Colonic mucosa (tissue), 4 donors: Measurements from ENCODE around the gene CD96. TPM values are rescaled to one million over a fixed set of nuclear protein-coding genes. Genes with fewer than 3 reads are reported as not detected.

ENCODE experiments used
- DNase-seq: peaks from one replicate; pipeline ENCODE4 v3.0.0-alpha.2; 2020
- H3K27ac ChIP-seq: fragments of 200-600 bp; one replicate; pipeline ENCODE4 v1.8.0; 2021
- H3K27me3 ChIP-seq: fragments of 200-600 bp; one replicate; pipeline ENCODE4 v1.8.0; 2021
- H3K36me3 ChIP-seq: fragments of 200-600 bp; one replicate; pipeline ENCODE4 v1.8.0; 2021
- H3K4me1 ChIP-seq: fragments of 200-600 bp; one replicate; pipeline ENCODE4 v1.8.0; 2021; ENCODE audit warnings: mild to moderate bottlenecking
- H3K4me3 ChIP-seq: fragments of 200-600 bp; one replicate; pipeline ENCODE4 v1.8.0; 2021
- H3K9ac ChIP-seq, 2 donors: one replicate each; pipeline ENCODE4 v1.7.0; 2013; ENCODE audit warnings: control low read depth in 2 of 2, low read depth in 2 of 2, low read length in 2 of 2
- H3K9me3 ChIP-seq: fragments of 200-600 bp; one replicate; pipeline ENCODE4 v1.8.0; 2021
- intact Hi-C: fragments of 100-400 bp; cut with DNase I; formaldehyde crosslinking; loops from one replicate; pipeline ENCODE4 v1.14.1; 2022
- total RNA-seq, 2 donors: library from RNA; stranded (reverse); fragmentation: NEBNext Ultra II Directional in 1 of 2; extraction: Animal tissue kit (Norgen Biotek cat#: 25700) in 1 of 2; gene quantifications; one replicate each; pipeline ENCODE4 v1.2.1, GENCODE V29; 2021
- TF ChIP-seq, protein P1 (sequence below): fragments of 200-600 bp; IDR thresholded peaks from one replicate; pipeline ENCODE4 v1.8.0; 2022; ENCODE audit warnings: antibody characterized with exemption, mild to moderate bottlenecking
- donor health status: healthy.
- donor health status: DM: no; HTN: no; CAD: no.
- donor health status: DM: no; HTN: no; CAD: no.

CD96 gene
- total RNA-seq, 2 donors from 2014 or later: 1.7 to 2.8 TPM

DNA sequence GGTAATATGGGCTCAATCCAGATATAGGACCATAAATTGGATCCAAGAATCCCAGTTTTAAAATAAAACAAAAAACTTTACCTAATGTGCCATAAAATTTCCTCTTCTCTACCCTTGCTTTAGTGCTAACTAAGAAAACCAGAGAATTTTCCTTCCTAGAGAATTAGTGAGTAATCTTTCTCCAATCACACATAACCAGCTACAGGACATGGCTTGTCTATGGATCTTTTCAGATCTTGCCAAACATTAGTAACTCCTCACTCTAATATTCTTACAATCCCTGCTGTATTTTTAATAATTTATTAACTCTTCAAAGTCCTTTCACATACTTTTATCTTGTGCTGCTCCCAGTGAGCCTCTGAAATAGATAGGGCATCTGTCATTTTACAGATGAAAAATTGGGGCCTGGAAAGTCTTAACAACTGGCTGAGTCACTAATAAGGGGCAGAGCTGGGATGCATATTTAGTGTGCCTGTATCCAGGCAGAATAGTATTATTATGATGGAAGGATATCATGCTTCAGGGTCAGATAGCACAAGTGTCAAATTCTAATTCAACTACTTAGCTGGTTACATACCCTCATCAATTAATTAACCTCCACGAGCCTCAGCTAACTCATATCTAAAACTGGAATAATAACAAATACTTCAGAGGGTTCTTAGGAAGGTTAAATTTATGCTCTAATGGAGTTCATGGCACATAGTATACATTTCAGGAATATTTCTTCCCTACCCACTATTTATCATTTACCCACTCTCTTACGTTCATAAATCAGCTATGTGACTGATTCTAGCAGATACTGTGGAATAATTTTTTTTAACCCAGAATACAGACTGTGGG, 47.5 kb downstream of the CD96 start:
- no peaks in the 10 kb centered on the region for H3K4me1 ChIP-seq
- H3K36me3 ChIP-seq: no peaks in the 10 kb centered on the region
- H3K9me3 ChIP-seq: no peaks in the 10 kb centered on the region
- no peak overlapping the region for H3K9ac ChIP-seq
- H3K27me3 ChIP-seq: no peaks in the 10 kb centered on the region
- no peak overlapping the region for H3K27ac ChIP-seq
- no peak for DNase-seq
- TF ChIP-seq, protein P1, sequence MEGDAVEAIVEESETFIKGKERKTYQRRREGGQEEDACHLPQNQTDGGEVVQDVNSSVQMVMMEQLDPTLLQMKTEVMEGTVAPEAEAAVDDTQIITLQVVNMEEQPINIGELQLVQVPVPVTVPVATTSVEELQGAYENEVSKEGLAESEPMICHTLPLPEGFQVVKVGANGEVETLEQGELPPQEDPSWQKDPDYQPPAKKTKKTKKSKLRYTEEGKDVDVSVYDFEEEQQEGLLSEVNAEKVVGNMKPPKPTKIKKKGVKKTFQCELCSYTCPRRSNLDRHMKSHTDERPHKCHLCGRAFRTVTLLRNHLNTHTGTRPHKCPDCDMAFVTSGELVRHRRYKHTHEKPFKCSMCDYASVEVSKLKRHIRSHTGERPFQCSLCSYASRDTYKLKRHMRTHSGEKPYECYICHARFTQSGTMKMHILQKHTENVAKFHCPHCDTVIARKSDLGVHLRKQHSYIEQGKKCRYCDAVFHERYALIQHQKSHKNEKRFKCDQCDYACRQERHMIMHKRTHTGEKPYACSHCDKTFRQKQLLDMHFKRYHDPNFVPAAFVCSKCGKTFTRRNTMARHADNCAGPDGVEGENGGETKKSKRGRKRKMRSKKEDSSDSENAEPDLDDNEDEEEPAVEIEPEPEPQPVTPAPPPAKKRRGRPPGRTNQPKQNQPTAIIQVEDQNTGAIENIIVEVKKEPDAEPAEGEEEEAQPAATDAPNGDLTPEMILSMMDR: no peak
- H3K4me3 ChIP-seq: no peak overlapping the region
- intact Hi-C loops: no loop called here

DNA sequence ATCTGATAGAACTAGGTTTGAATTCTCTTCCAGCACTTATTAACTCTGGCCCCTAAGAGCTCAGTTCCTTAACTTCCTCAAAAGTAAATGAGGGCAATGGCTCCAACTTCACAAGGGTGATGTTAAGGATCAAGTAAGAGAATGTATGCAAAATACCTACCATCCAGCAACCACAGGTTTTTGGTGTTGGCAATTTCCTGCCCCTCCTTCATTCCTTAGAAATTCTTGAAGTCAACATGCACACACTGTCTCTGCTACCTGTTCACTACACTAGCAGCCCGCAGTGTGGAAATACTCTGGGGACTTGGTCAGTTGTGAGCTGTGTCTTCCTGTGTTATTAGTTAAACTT, 48.1 kb downstream of the CD96 start:
- Histone ChIP-seq H3K27me3 (no peaks in the 10 kb centered on the region), H3K36me3 (no peaks in the 10 kb centered on the region), H3K4me3 (no peak overlapping the region), H3K9ac (no peak overlapping the region), H3K9me3 (no peaks in the 10 kb centered on the region), H3K4me1 (no peaks in the 10 kb centered on the region), H3K27ac (no peak overlapping the region)
- TF ChIP-seq, protein P1: no peak
- DNase-seq: no peak
- intact Hi-C loops: no loop called here

DNA sequence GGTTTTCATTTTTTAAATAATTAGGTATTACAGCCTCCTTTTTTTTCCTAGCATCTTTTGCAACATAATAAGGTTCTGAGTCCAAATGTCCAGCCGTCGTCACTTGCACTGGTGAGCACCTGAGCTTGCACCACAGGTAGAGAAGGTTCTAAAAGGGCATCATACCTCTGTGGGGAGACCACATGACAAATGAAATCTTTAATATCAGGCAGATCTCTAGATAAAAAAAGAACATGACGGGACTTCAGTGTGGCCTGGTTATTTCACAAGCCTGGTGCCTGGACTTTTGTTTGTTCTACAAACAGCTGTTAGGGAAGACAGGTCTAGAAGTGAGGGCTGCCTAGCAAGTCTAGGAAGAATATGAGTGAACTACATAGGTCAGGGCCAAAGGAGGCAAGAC, 49.6 kb downstream of the CD96 start:
- no peak overlapping the region for H3K4me3 ChIP-seq
- H3K27me3 ChIP-seq: no peaks in the 10 kb centered on the region
- no peaks in the 10 kb centered on the region for H3K9me3 ChIP-seq
- intact Hi-C loops: no loop called here
- H3K9ac ChIP-seq: no peak overlapping the region
- TF ChIP-seq, protein P1: no peak
- H3K36me3 ChIP-seq: no peaks in the 10 kb centered on the region
- H3K4me1 ChIP-seq: no peaks in the 10 kb centered on the region
- no peak for DNase-seq
- no peak overlapping the region for H3K27ac ChIP-seq

DNA sequence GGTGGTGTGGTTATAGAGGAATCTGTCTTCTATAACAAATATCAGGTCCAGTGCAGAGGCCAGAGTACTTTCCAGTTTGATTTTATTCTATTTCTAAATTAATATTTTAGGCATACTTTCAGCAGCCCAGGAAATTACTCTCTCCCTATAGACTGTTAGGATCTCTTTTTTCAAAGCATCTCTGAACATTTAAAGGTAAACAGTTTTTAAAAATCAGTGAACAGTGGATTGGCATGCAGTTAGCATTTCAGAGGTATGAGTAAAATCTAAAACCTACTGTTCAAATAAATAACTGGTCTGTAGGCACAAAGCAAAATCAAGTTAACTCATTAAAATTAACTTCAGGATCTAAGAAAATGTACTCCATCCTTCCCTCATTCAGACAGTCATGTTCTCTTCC, 50.1 kb downstream of the CD96 start:
- Histone ChIP-seq H3K9me3 (no peaks in the 10 kb centered on the region), H3K36me3 (no peaks in the 10 kb centered on the region), H3K4me1 (no peaks in the 10 kb centered on the region), H3K27me3 (no peaks in the 10 kb centered on the region), H3K4me3 (no peak overlapping the region), H3K27ac (no peak overlapping the region), H3K9ac (no peak overlapping the region)
- intact Hi-C loops: no loop called here
- no peak for DNase-seq
- TF ChIP-seq, protein P1: no peak

DNA sequence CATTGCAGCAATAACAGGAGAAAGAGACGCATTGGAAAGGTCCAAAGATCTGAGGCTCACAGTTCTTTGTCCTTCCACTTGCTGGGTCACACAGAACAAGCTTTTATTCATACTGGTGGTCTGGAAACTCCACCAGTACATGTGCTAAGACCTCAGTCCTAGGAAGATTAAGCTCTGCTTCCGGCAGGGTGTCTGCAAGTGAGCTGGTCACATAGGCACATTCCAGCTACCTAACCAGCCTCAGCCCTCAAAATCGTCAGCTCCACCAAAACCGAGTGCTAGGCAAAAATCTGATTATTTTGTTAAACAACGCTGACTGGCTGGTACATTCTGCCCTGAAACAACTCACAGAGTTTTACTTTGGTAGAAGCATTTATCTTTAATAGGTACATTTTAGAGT, 50.9 kb downstream of the CD96 start:
- no peak for DNase-seq
- intact Hi-C loops: no loop called here
- no peaks in the 10 kb centered on the region for H3K27me3 ChIP-seq
- TF ChIP-seq, protein P1: no peak
- no peak overlapping the region for H3K9ac ChIP-seq
- H3K9me3 ChIP-seq: no peaks in the 10 kb centered on the region
- H3K36me3 ChIP-seq: no peaks in the 10 kb centered on the region
- H3K4me1 ChIP-seq: no peaks in the 10 kb centered on the region
- no peak overlapping the region for H3K27ac ChIP-seq
- no peak overlapping the region for H3K4me3 ChIP-seq
